GM12878 (cell line): ENCODE results near the gene TOGARAM1. TPM values are rescaled to one million over a fixed set of nuclear protein-coding genes. Genes with fewer than 3 reads are reported as not detected.

Experiments used
- CBX5 ChIP-seq: sonication (generic); IDR thresholded peaks from 2 replicates; pipeline ENCODE4 v1.6.1; 2016; ENCODE audit warnings: low read depth, moderate library complexity, mild to moderate bottlenecking, inconsistent platforms
- CHD1 ChIP-seq: IDR thresholded peaks from 2 replicates; pipeline ENCODE4 v1.6.1; 2012; ENCODE audit warnings: low read depth, low read length, improper control_type of control experiment
- CHD2 ChIP-seq: IDR thresholded peaks from 2 replicates; pipeline ENCODE4 v1.6.1; 2011; ENCODE audit warnings: low read depth, low read length, improper control_type of control experiment, borderline replicate concordance
- CREM ChIP-seq: IDR thresholded peaks from 2 replicates; pipeline ENCODE4 v1.6.1; 2014; ENCODE audit warnings: antibody characterized with exemption, low read depth
- CUX1 ChIP-seq: IDR thresholded peaks from 2 replicates; pipeline ENCODE4 v1.6.1; 2012; ENCODE audit warnings: improper control_type of control experiment, low read depth, low read length; ENCODE audit not compliant: insufficient replicate concordance
- FOXM1 ChIP-seq: IDR thresholded peaks from 2 replicates; pipeline ENCODE4 v1.6.1; 2012; ENCODE audit warnings: low read depth, mild to moderate bottlenecking, inconsistent platforms, low read length, moderate library complexity
- JUND ChIP-seq: IDR thresholded peaks from 2 replicates; pipeline ENCODE4 v1.6.1; 2012; ENCODE audit warnings: low read depth, mild to moderate bottlenecking, low read length, improper control_type of control experiment, moderate library complexity
- NBN ChIP-seq: fragments of 450-650 bp; IDR thresholded peaks from 2 replicates; pipeline ENCODE4 v1.6.1; 2016
- NFIC ChIP-seq: IDR thresholded peaks from 2 replicates; pipeline ENCODE4 v1.6.1; 2012; ENCODE audit warnings: low read depth, mild to moderate bottlenecking, inconsistent platforms, low read length, moderate library complexity
- NFXL1 ChIP-seq: fragments of 450-650 bp; IDR thresholded peaks from 2 replicates; pipeline ENCODE4 v1.6.1; 2017; ENCODE audit warnings: antibody characterized with exemption, mild to moderate bottlenecking, borderline replicate concordance
- NR2C2 ChIP-seq: IDR thresholded peaks from 2 replicates; pipeline ENCODE4 v1.6.1; 2011; ENCODE audit warnings: borderline replicate concordance, low read depth; ENCODE audit not compliant: control insufficient read depth, insufficient read length
- PBX3 ChIP-seq: IDR thresholded peaks from 2 replicates; pipeline ENCODE4 v1.6.1; 2011; ENCODE audit warnings: mild to moderate bottlenecking, low read depth, low read length, moderate library complexity; ENCODE audit not compliant: insufficient replicate concordance
- RAD21 ChIP-seq: IDR thresholded peaks from 2 replicates; pipeline ENCODE4 v1.6.1; 2011; ENCODE audit warnings: mild to moderate bottlenecking, low read depth, low read length, moderate library complexity; ENCODE audit not compliant: insufficient read depth
- RCOR1 ChIP-seq: conservative IDR thresholded peaks from 2 replicates; pipeline ENCODE4 v1.6.1; 2012; ENCODE audit warnings: low read depth, low read length, improper control_type of control experiment
- RFX5 ChIP-seq: IDR thresholded peaks from 2 replicates; pipeline ENCODE4 v1.6.1; 2011; ENCODE audit warnings: low read depth, low read length, improper control_type of control experiment
- SPI1 ChIP-seq: IDR thresholded peaks from 2 replicates; pipeline ENCODE4 v1.6.1; 2011; ENCODE audit warnings: low read depth, mild to moderate bottlenecking, low read length, moderate library complexity, borderline replicate concordance; ENCODE audit not compliant: insufficient read depth
- TBL1XR1 ChIP-seq: IDR thresholded peaks from 2 replicates; pipeline ENCODE4 v1.6.1; 2012; ENCODE audit warnings: low read depth, low read length, improper control_type of control experiment
- ZBTB11 ChIP-seq: fragments of 450-650 bp; formaldehyde crosslinking; IDR thresholded peaks from 2 replicates; pipeline ENCODE4 v1.5.0; 2022; ENCODE audit warnings: mild to moderate bottlenecking, missing genetic modification characterization
- ZBTB33 ChIP-seq: fragments of 450-650 bp; IDR thresholded peaks from 2 replicates; pipeline ENCODE4 v1.6.1; 2017; ENCODE audit warnings: mild to moderate bottlenecking
- ZNF384 ChIP-seq: IDR thresholded peaks from 2 replicates; pipeline ENCODE4 v1.6.1; 2012; ENCODE audit warnings: low read depth, mild to moderate bottlenecking, low read length, improper control_type of control experiment, borderline replicate concordance
- polyA plus RNA-seq, 11 experiments: library from polyadenylated mRNA; depleted of rRNA in 4 of 11; unstranded in 6 of 11; stranded (reverse) in 5 of 11; fragments of >200 nt; fragmentation: Nextera tagmentation in 4 of 11; fragmentation: Illumina TruSeq in 1 of 11; extraction: Ambion mirVana in 4 of 11; extraction: Trizol in 1 of 11; gene quantifications; 1 replicate in 1 of 11; 2 replicates in 10 of 11; pipeline versions ENCODE4 v1.2.1 to v1.2.3, GENCODE V29; 2011 to 2016; ENCODE audit warnings: inconsistent platforms in 2 of 11, missing spikeins in 2 of 11, low read depth in 1 of 11
- total RNA-seq, 4 experiments: library from RNA; depleted of rRNA in 3 of 4; stranded (reverse); fragments of >200 nt in 3 of 4; fragmentation: Illumina TruSeq in 1 of 4; extraction: Trizol in 1 of 4; gene quantifications; 2 replicates each; pipeline versions ENCODE4 v1.2.1 to v1.2.3, GENCODE V29; 2013 to 2021

TOGARAM1 gene
- total and polyA plus RNA-seq, 10 of the 15 experiments (the other 5 are each of a cell fraction or from before 2014, with no cell fraction given) = 2.1 to 14.4 (median 7.2) TPM

GRCh38 chr14:45089813-45090212 is 127.8 kb downstream of the TOGARAM1 start (continued):
- TF ChIP-seq PBX3 = peak; percentile 29
- no peak for TF ChIP-seq RFX5
- no peak for TF ChIP-seq SPI1
- peak; percentile 62; the same call in 1 of the 2 replicates for TF ChIP-seq NFIC
- TF ChIP-seq FOXM1 = 0 out of 2 replicates have a peak, but pooled peaks have one; percentile 31
- no peak for TF ChIP-seq TBL1XR1
- TF ChIP-seq CREM = no peak
- no peak for TF ChIP-seq CBX5
- no peak for TF ChIP-seq JUND
- TF ChIP-seq RAD21 = no peak
- no peak for TF ChIP-seq ZBTB11 (CRISPR knock-in tag)
- TF ChIP-seq RCOR1 = no peak
- no peak for TF ChIP-seq ZNF384
- TF ChIP-seq NBN = no peak
- no peak for TF ChIP-seq NR2C2
- no peak for TF ChIP-seq CHD1
- TF ChIP-seq NFXL1 = no peak
- TF ChIP-seq CUX1 = no peak
- TF ChIP-seq ZBTB33 = no peak
- no peak for TF ChIP-seq CHD2
